ENCODE data around the gene F11. TPM values are rescaled to one million over a fixed set of nuclear protein-coding genes. Genes with fewer than 3 reads are reported as not detected.

The F11 gene
- total and polyA plus RNA-seq, 2 of the 13 experiments (the other 11 are each of a cell fraction or from before 2014, with no cell fraction given): 35.1 to 58.0 TPM

- ATAC-seq (no peak), FAIRE-seq (no peak), DNase-seq (ENCODE audit: low spot score) (no peak)
- BruUV-seq (replicated peaks): no TSS peak
- TF ChIP-seq MTERF4 (CRISPR knock-in tag; IDR thresholded peaks at IDR 0.05) (no peak), HNRNPH1 (optimal IDR thresholded peaks at IDR 0.05; ENCODE audit: low read depth, low read length) (no peak), ZMYM4 (CRISPR knock-in tag; IDR thresholded peaks at IDR 0.05) (no peak), ZNF703 (CRISPR knock-in tag; IDR thresholded peaks at IDR 0.05; ENCODE audit: borderline replicate concordance) (no peak), HES4 (CRISPR knock-in tag; IDR thresholded peaks at IDR 0.05; ENCODE audit: borderline replicate concordance) (no peak), ATF7-NPFF (CRISPR knock-in tag; IDR thresholded peaks at IDR 0.05; ENCODE audit: low read depth) (no peak), DMAP1 (CRISPR knock-in tag; IDR thresholded peaks at IDR 0.05) (no peak), PAWR (CRISPR knock-in tag; IDR thresholded peaks at IDR 0.05; ENCODE audit: borderline replicate concordance) (no peak)
- H3K9me3 ChIP-seq (ENCODE audit: low read length): no peaks in the 10 kb centered on the region
- H3K79me2 ChIP-seq (ENCODE audit: insufficient read depth, low read length): no peaks in the 10 kb centered on the region
- no peak overlapping the region for H3K4me2 ChIP-seq (ENCODE audit: low read depth, low read length)
- in situ Hi-C loops (cut with HindIII; ENCODE audit: extremely low pct_ligation_motif_present, low pct_unique_long_range_greater_than_20kb): no loop called here
- no peaks in the 10 kb centered on the region for H4K20me1 ChIP-seq (ENCODE audit: insufficient read depth, low read length)
- H3K9ac ChIP-seq (ENCODE audit: insufficient read depth, low read depth, low read length): no peak overlapping the region
- ChIA-PET CTCF (ENCODE audit: low intra/inter-chr PET ratio, low total read pairs) (no interaction called here), POLR2A (no interaction called here)
- no peaks in the 10 kb centered on the region for H3K36me3 ChIP-seq (replicated peaks in 1 of 2; ENCODE audit: control insufficient read depth in 1 of 2, insufficient read depth in 2 of 2, low read length in 2 of 2)
- H2AFZ ChIP-seq (ENCODE audit: low read length): no peak overlapping the region
- peaks cover 0 to 14% of the 10 kb centered on the region in 2 experiments; a peak in 2 of 5 replicates for H3K27me3 ChIP-seq (ENCODE audit: control insufficient read depth in 1 of 2, insufficient read depth in 2 of 2, low read length in 2 of 2)
- H3K4me1 ChIP-seq (ENCODE audit: insufficient read depth, low read length): peaks cover 6% of the 10 kb centered on the region; the same call in 1 of the 2 replicates
- WGBS (ENCODE audit: low lambda C conversion rate): 21% methylated on average over 5 of the region's 5 CpGs
- intact Hi-C loops (cut with micrococcal nuclease; ENCODE audit: unreplicated experiment): loop anchor here (10.0 kb wide), 1 partner anchor 426 kb away; the partner anchor contains the start of gene FAT1
- no peak overlapping the region for H3K27ac ChIP-seq (ENCODE audit: extremely low read length, insufficient read depth, low read length)
- no peak overlapping the region for H3K4me3 ChIP-seq (replicated peaks in 1 of 3; ENCODE audit: insufficient read depth in 1 of 3, low read depth in 2 of 3, low read length in 3 of 3)
Observed at GRCh38 chr4:186299291-186299690, 33.3 kb downstream of the F11 start.

All from HepG2 (cell line).